EH (cell line): ENCODE data around the gene SMARCAD1.
"Not testable (repeated sequence)": the region's sequence is repeated elsewhere in the genome, so short reads cannot be mapped to it uniquely, and the experiment has no call there.

Experiments
- DNase-seq: peaks from one replicate; pipeline ENCODE4 v3.0.0-alpha.2; 2015; ENCODE audit warnings: low read depth

SMARCAD1 gene

GRCh38 chr4:94295473-94295872 lies 87.8 kb downstream of the SMARCAD1 start:
- not testable (repeated sequence) for DNase-seq

- DNase-seq = no peak
Observed at GRCh38 chr4:94298725-94299252, 91.1 kb downstream of the SMARCAD1 start.

GRCh38 chr4:94302191-94302590 lies 94.5 kb downstream of the SMARCAD1 start:
- DNase-seq = no peak

GRCh38 chr4:94304365-94304971 lies 96.8 kb downstream of the SMARCAD1 start:
- DNase-seq = peak; percentile 47

DNA sequence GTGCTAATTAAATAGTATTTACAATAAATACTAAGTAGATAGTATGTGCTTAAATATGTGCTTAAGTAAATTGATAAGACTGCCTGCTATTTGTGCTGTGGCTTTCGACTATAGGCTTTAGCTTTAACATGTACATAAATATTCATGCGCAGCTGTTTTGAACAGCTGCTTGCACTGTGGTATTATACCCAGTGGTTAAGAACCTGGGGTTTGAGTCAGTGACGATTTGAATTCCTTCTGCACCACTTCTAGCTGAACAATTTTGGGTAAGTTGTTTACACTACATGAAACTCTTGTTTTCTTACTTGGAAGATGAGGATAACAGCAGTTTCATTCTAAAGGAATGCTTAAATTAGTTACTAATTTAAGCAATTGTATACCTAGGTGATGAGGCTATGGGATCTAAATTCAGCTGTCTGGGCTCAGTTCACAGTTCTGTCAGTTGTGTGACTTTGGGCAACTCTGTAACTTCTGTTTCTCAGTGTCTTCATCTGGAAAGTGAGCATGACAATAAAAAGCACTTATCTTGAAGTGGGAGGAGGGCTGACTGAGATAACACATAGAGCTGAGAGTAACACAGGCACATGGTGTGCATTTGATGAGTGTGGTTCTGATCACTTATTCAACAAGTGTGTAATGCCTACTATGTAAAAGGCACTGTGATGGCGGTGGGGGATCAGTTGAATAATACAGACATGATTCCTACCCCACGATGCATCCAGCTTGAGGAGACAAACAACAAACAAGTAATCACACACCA lies 98.0 kb downstream of the SMARCAD1 start:
- peak; percentile 24 for DNase-seq

- DNase-seq = no peak
Observed at GRCh38 chr4:94306713-94307112, 99.0 kb downstream of the SMARCAD1 start.

- DNase-seq = peak; percentile 32
Observed at GRCh38 chr4:94307231-94307871, 99.7 kb downstream of the SMARCAD1 start.

DNA sequence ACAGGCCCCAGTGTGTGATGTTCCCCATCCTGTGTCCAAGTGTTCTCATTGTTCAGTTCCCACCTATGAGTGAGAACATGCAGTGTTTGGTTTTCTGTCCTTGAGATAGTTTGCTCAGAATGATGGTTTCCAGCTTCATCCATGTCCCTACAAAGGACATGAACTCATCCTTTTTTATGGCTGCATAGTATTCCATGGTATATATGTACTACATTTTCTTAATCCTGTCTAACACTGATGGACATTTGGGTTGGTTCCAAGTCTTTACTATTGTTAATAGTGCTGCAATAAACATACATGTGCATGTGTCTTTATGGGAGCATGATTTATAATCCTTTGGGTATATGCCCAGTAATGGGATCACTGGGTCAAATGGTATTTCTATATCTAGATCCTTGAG lies 112.3 kb downstream of the SMARCAD1 start:
- not testable (repeated sequence) for DNase-seq

GRCh38 chr4:94325835-94326234 lies 118.2 kb downstream of the SMARCAD1 start:
- no peak for DNase-seq

DNA sequence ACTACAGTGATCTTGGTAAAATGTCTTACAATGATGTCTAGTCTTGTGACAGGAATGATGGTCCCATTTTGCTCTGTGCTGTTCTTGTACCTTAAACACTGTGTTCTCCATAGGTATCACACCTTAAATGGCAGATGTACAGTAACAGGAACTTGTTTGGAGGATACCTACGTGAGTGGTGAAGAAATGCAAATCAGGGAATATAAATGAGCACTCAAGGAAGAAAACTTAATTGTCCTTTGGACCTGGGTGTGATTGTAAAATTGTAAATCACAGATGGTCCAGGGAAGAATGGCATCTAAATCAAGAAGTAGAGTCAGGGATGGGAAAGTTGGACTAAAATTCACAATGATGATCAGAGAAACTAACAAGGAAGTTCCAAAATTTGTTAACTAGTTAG lies 122.3 kb downstream of the SMARCAD1 start:
- DNase-seq = no peak

DNA sequence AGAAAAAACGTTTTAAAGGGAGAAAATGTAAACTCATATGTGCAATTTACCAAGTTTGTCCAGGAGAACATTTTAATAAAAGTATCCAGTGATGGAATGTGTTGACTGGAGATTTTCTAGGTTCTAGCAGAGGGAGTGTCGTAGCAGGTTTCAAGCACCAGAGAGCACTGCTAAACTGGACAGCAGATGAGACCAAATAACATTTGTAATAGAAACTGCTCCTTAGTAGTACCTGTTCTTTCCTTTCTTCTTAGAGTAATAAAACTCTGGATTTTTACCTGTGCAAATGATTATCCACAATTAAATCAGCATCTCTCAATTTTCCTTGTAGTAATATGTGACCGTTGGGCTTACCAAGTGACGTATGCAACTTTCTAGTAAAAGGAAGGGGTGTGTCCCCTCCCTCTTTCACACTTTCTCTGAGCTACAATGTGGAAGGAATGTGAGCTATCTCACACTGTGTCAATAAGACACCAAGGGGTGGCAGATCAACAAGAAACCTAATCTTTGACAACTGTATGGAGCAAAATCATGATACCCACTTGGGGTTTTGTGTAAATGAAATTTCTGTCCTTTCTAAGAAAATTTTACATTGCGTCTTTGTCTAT lies 125.4 kb downstream of the SMARCAD1 start:
- DNase-seq = peak; percentile 32

DNA sequence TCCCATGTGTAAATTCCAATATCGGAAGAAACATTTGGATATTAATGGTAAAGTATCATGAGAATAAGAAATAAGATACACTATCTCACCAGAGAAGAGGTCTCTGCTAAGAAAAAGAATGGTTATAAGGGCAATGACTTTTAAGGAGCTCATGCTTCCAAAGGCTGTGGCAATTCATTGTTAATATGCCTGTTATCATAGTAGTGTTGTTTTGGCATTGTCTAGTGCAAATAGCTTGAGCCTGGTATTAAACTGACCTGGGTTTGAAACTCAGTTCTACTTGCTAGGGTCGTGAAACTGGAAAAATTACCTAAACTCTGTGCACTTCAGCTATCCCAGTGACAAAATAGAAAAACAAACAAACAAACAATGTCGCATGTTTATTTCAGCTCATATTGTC lies 126.2 kb downstream of the SMARCAD1 start:
- DNase-seq = no peak

DNA sequence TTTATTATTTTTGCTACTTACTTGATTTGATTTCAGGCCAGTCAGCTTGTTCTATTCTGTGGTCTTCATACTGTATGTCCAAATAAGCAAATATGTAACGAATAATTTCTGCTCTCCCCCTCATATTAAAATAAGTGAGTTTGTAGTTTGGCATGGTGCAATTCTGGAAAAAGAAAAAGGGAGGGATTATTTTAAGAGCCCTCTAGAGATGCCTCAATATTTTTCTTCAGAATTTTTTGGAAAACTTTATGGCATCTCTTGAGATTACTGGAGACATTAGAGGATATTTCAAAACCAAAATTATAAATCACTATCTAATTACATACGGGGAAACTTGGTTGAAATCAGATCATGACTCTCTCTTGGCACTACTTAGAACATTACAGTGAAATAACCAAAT lies 126.8 kb downstream of the SMARCAD1 start:
- no peak for DNase-seq

DNA sequence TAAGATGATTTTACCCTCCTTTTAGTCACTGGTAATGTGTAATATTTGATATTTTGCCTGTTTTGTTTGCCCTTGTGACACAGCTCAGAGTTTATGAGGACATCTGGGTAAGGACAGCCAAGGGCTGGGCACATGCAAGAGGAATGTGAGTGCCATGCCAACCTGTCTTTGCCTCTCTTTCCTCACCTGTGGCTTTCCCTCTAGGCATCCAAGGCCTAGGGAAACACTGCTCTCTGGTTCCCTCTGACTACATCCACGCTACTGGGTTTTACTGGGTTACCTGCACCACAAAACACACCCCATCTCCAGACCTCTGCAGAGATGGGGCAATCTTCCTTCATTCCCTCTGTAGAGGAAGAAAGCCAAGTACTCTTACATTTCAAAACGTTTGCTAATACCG lies 127.3 kb downstream of the SMARCAD1 start:
- no peak for DNase-seq

DNA sequence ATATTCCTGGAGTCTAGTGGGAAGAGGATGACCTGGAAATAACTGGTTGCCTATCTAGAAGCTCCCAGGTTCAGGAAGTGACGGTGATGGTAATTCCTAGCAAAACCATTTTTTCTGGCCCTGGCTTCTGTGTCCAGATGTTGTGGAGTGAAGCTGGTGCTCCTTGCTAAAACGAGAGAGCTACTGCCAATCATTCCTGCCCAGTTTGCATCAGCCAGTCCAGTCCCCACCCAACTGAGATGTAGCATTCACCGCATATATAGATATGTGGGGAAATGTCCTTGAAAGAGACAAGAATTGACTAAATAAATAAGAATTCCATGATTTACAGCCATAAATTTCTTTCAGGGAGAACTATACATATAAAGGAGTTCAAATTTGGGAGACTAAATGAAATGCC lies 128.6 kb downstream of the SMARCAD1 start:
- no peak for DNase-seq

GRCh38 chr4:94336791-94337190 lies 129.1 kb downstream of the SMARCAD1 start:
- not testable (repeated sequence) for DNase-seq

DNA sequence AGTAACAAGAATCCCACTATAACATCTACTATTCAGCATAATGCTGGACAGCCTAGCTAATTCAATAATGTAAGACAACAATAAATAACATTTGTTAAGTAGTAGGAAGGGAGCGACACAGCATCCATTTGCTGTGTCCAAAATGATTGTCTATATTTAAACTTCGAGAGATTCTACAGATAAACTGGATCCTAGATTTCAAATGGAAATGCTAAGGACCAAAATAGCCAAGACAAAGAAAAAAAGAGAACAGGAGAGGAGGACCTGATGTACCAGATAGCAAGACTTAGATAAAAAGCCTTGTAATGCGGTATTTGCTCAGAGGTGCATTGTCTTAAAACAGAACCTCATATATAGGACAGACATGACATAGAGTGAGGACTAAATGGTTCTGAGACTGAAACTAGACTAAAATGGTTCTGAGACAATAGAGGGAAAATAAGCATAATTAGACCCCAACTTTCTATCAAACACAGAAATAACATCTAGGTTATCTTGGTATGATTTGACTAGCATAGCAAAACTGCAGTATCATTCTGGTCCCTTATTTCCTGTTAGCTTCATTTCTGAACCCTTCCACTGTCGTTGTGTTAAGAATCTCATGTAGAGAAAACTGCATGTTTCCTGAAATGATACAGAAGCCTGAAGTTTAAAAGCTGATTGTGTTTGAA lies 131.2 kb downstream of the SMARCAD1 start:
- no peak for DNase-seq

GRCh38 chr4:94339779-94340178 lies 132.1 kb downstream of the SMARCAD1 start:
- DNase-seq = no peak
